Tibial artery (tissue), 4 donors: Measurements from ENCODE around the gene SLC24A3.

Source experiments
- DNase-seq, 2 donors: peaks; one replicate each; pipeline ENCODE4 v3.0.0-alpha.2; 2019
- H3K27ac ChIP-seq, 2 donors: fragments of 200-600 bp; sonication (generic) in 1 of 2; 1 replicate in 1 of 2; 2 replicates in 1 of 2; pipeline ENCODE4 v1.5.1; 2018 to 2019; ENCODE audit warnings: mild to moderate bottlenecking in 1 of 2
- H3K27me3 ChIP-seq, 2 donors: fragments of 200-600 bp; sonication (generic) in 1 of 2; one replicate each; pipeline versions ENCODE4 v1.5.1 to v1.6.0; 2016 to 2019
- H3K36me3 ChIP-seq, 3 donors: fragments of 200-600 bp; sonication (generic) in 2 of 3; one replicate each; pipeline ENCODE4 v1.5.1; 2016 to 2019; ENCODE audit warnings: mild to moderate bottlenecking in 2 of 3
- H3K4me1 ChIP-seq, 4 donors: fragments of 200-600 bp; sonication (generic) in 2 of 4; 1 replicate in 3 of 4; 2 replicates in 1 of 4; pipeline ENCODE4 v1.5.1; 2016 to 2019
- H3K4me3 ChIP-seq, 2 donors: fragments of 200-600 bp; sonication (generic) in 1 of 2; 1 replicate in 1 of 2; 2 replicates in 1 of 2; pipeline ENCODE4 v1.5.1; 2018 to 2019; ENCODE audit warnings: mild to moderate bottlenecking in 2 of 2
- H3K9me3 ChIP-seq, 3 donors: fragments of 200-600 bp; sonication (generic) in 1 of 3; one replicate each; pipeline ENCODE4 v1.5.1; 2016 to 2019
- intact Hi-C: fragments of 100-400 bp; cut with DNase I; formaldehyde crosslinking; loops from one replicate; pipeline ENCODE4 v1.15.0; 2023; ENCODE audit warnings: low total_unique reads
- TF ChIP-seq, protein P1 (sequence below), 2 experiments: fragments of 200-600 bp in 1 of 2; fragments of 450-650 bp in 1 of 2; IDR thresholded peaks; one replicate each; pipeline ENCODE4 v1.5.1; 2017 to 2019; ENCODE audit warnings: antibody characterized with exemption in 2 of 2, mild to moderate bottlenecking in 1 of 2, moderate library complexity in 1 of 2

Gene SLC24A3

DNA sequence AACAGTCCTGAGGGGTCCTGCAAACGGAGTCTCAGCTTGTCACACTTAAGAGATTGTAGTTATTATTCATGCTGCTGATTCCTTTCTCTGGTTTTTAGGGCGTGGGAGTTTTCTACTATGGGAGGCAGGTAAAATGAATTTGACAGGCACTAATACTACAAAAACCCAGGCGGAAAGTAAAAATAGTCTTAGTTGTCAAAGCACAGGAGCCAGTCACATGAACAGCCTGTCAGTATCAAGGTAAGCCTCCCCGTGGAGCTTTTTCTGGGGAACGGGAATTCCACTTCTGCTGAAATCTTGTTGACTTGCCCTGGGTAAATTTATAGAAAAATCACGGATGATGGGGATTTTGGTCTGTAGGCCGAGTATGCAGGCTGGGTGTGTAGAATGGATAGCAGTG lies 79.8 kb downstream of the SLC24A3 start:
- Histone ChIP-seq H3K27me3 (no peaks in the 10 kb centered on the region), H3K36me3 (no peaks in the 10 kb centered on the region), H3K9me3 (no peaks in the 10 kb centered on the region), H3K4me3 (no peak overlapping the region), H3K27ac (no peak overlapping the region), H3K4me1 (peaks cover 0 to 14% (median 7%) of the 10 kb centered on the region in 4 donors)
- TF ChIP-seq, protein P1, sequence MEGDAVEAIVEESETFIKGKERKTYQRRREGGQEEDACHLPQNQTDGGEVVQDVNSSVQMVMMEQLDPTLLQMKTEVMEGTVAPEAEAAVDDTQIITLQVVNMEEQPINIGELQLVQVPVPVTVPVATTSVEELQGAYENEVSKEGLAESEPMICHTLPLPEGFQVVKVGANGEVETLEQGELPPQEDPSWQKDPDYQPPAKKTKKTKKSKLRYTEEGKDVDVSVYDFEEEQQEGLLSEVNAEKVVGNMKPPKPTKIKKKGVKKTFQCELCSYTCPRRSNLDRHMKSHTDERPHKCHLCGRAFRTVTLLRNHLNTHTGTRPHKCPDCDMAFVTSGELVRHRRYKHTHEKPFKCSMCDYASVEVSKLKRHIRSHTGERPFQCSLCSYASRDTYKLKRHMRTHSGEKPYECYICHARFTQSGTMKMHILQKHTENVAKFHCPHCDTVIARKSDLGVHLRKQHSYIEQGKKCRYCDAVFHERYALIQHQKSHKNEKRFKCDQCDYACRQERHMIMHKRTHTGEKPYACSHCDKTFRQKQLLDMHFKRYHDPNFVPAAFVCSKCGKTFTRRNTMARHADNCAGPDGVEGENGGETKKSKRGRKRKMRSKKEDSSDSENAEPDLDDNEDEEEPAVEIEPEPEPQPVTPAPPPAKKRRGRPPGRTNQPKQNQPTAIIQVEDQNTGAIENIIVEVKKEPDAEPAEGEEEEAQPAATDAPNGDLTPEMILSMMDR (IDR thresholded peaks at IDR 0.05): no peak
- no peak for DNase-seq
- intact Hi-C loops: no loop called here

DNA sequence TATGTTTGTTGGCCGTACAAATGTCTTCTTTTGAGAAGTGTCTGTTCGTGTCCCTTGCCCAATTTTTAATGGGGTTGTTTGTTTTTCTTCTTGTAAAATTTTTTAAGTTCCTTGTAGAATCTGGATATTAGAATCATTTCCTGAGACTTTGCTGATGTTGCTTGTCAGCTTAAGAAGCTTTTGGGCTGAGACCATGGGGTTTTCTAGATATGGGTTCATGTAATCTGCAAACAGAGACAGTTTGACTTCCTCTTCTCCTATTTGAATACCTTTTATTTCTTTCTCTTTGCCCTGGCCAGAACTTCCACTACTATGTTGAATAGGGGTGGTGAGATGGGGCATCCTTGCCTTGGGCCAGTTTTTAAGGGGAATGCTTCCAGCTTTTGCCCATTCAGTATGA lies 82.6 kb downstream of the SLC24A3 start:
- no peak for DNase-seq
- Histone ChIP-seq H3K4me1 (peaks cover 0 to 32% (median 5%) of the 10 kb centered on the region in 4 donors), H3K27me3 (no peaks in the 10 kb centered on the region), H3K9me3 (no peaks in the 10 kb centered on the region), H3K4me3 (no peak overlapping the region), H3K27ac (no peak overlapping the region), H3K36me3 (no peaks in the 10 kb centered on the region)
- TF ChIP-seq, protein P1 (IDR thresholded peaks at IDR 0.05): no peak
- intact Hi-C loops: no loop called here

DNA sequence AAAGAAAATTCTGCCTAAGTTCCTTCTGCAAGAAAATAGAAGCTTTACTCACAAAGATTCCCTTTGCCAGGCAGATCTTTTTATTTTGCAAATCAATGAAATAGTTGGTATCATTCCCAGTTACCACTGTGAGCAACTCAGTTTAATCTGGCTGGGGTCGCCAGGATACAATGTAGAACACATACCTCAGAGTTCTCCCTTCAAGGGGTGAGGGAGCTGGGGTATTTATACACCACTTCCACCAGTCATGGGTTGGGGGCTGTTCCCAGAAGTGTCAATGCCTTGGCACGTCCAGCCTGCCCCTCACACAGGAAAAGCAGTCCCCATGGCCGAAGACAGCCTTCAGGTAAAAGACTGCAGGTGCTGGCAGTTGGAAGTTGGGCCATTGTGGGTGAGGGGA lies 86.2 kb downstream of the SLC24A3 start:
- no peaks in the 10 kb centered on the region for H3K27me3 ChIP-seq
- H3K4me3 ChIP-seq: no peak overlapping the region
- intact Hi-C loops: no loop called here
- TF ChIP-seq, protein P1 (IDR thresholded peaks at IDR 0.05): no peak
- H3K36me3 ChIP-seq: no peaks in the 10 kb centered on the region
- DNase-seq: no peak
- peaks cover 0 to 20% (median 1%) of the 10 kb centered on the region in 4 donors for H3K4me1 ChIP-seq
- H3K27ac ChIP-seq: no peak overlapping the region
- H3K9me3 ChIP-seq: no peaks in the 10 kb centered on the region

DNA sequence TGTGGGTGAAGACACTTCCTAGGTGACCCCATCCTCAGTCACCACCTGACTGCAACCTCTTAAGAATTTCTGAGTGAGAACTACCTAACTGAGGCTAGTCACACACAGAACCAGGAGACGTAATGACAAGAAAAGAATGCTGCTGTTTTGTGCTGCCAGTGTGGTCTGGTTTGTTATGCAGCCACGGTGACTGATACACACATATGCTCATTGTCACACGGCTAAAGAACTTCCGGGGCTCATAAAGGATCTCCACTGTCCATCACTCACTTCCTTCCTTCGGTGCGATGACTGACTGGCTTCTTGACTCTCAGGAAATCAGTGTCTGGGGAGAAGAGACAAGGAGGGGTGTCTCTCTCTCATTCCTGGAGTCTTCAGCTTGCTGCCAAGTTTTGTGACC lies 88.0 kb downstream of the SLC24A3 start:
- no peaks in the 10 kb centered on the region for H3K9me3 ChIP-seq
- TF ChIP-seq, protein P1 (IDR thresholded peaks at IDR 0.05): no peak
- intact Hi-C loops: no loop called here
- H3K27me3 ChIP-seq: no peaks in the 10 kb centered on the region
- H3K4me3 ChIP-seq: no peak overlapping the region
- no peak for DNase-seq
- H3K27ac ChIP-seq: no peak overlapping the region
- peaks cover 0 to 20% (median 1%) of the 10 kb centered on the region in 4 donors for H3K4me1 ChIP-seq
- no peaks in the 10 kb centered on the region for H3K36me3 ChIP-seq

DNA sequence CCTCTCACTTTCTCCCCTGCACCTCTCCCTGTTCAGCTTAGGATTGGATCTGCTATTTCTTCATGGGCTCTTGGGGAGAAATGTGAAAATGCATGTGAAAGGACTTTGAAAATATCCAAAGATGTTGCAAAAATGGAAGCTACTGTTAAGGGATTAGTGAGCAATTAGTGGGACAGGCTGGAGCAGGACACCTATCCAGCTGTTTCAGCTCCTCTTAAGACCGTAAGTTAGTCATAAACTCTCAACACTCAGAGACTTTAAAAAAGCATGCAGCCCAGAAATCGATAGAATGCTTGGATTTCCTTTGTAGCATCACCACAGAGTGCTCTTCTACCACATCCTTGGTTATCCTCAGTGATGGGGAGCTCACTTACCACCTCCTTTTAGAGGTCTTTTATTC lies 88.7 kb downstream of the SLC24A3 start:
- Histone ChIP-seq H3K27ac (no peak overlapping the region), H3K4me3 (no peak overlapping the region), H3K9me3 (no peaks in the 10 kb centered on the region), H3K27me3 (no peaks in the 10 kb centered on the region), H3K36me3 (no peaks in the 10 kb centered on the region), H3K4me1 (peaks cover 0 to 17% (median 1%) of the 10 kb centered on the region in 4 donors)
- TF ChIP-seq, protein P1 (IDR thresholded peaks at IDR 0.05): no peak
- intact Hi-C loops: no loop called here
- no peak for DNase-seq

DNA sequence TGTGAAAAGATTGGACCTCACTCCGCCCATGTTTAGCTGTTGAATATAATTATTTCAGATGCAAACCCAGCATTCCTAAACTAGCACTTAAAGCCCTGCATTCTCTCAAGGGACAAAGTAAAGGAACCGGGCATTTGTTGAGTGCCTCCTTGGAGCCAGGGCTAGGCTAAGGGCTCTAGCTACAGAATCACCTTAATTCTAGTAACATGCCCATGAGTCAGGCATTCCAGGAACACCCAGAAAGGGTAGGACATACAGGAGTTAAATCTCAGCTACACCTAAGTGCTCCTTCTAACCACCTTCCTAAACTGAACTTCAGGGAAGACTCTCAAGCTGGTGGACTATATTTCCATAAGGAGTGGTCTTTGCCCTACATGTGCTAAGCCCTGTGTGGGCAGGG lies 89.4 kb downstream of the SLC24A3 start:
- H3K4me1 ChIP-seq: peaks cover 0 to 17% (median 1%) of the 10 kb centered on the region in 4 donors
- DNase-seq: no peak
- no peak overlapping the region for H3K27ac ChIP-seq
- intact Hi-C loops: no loop called here
- TF ChIP-seq, protein P1 (IDR thresholded peaks at IDR 0.05): no peak
- no peak overlapping the region for H3K4me3 ChIP-seq
- H3K27me3 ChIP-seq: no peaks in the 10 kb centered on the region
- H3K9me3 ChIP-seq: no peaks in the 10 kb centered on the region
- no peaks in the 10 kb centered on the region for H3K36me3 ChIP-seq
